ENCODE results near the gene MOB1B. TPM values are rescaled to one million over a fixed set of nuclear protein-coding genes. Genes with fewer than 3 reads are reported as not detected.
"Not testable (repeated sequence)": the region's sequence is repeated elsewhere in the genome, so short reads cannot be mapped to it uniquely, and the experiment has no call there.

The MOB1B gene
- total and polyA plus RNA-seq, 12 donors = 3.9 to 33.4 (median 19.4) TPM

DNA sequence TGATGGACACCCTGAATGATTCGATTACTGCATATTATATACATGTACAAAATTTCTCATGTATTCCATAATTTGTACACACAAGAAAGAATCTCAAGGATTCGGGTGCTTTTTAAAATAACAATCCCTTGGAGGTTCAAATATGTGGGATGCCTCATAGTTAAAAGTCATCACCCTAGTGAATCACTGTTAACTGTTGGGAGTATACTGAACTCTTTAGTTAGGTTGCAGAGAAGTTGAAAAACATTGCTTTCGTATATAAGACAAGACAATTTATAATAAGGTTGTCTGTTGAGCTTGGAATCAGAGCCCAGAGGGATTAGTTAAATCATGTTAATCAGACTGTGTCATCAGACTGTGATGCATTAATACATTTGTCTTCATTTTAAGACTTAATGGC, 106.9 kb downstream of the MOB1B start:
- intact Hi-C loops (cut with DNase I) = loop anchor here in 7 of 10 donors (5.0 to 10.0 kb wide), 2 partner anchors 354 to 357 kb away; no protein-coding TSS in a partner anchor
- ATAC-seq (no peak), DNase-seq (no peak)
- Histone ChIP-seq H3K4me1 (peaks cover 0 to 25% (median 0%) of the 10 kb centered on the region in 9 donors), H3K36me3 (peaks cover 0 to 13% (median 0%) of the 10 kb centered on the region in 9 donors), H3K4me3 (no peak overlapping the region), H3K9me3 (no peaks in the 10 kb centered on the region), H3K27ac (no peak overlapping the region), H3K27me3 (no peaks in the 10 kb centered on the region)
- 77 to 83% methylated on average over 3 of the region's 3 CpGs for WGBS, 2 donors
- TF ChIP-seq, protein P1, sequence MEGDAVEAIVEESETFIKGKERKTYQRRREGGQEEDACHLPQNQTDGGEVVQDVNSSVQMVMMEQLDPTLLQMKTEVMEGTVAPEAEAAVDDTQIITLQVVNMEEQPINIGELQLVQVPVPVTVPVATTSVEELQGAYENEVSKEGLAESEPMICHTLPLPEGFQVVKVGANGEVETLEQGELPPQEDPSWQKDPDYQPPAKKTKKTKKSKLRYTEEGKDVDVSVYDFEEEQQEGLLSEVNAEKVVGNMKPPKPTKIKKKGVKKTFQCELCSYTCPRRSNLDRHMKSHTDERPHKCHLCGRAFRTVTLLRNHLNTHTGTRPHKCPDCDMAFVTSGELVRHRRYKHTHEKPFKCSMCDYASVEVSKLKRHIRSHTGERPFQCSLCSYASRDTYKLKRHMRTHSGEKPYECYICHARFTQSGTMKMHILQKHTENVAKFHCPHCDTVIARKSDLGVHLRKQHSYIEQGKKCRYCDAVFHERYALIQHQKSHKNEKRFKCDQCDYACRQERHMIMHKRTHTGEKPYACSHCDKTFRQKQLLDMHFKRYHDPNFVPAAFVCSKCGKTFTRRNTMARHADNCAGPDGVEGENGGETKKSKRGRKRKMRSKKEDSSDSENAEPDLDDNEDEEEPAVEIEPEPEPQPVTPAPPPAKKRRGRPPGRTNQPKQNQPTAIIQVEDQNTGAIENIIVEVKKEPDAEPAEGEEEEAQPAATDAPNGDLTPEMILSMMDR (IDR thresholded peaks at IDR 0.05) = no peak

DNA sequence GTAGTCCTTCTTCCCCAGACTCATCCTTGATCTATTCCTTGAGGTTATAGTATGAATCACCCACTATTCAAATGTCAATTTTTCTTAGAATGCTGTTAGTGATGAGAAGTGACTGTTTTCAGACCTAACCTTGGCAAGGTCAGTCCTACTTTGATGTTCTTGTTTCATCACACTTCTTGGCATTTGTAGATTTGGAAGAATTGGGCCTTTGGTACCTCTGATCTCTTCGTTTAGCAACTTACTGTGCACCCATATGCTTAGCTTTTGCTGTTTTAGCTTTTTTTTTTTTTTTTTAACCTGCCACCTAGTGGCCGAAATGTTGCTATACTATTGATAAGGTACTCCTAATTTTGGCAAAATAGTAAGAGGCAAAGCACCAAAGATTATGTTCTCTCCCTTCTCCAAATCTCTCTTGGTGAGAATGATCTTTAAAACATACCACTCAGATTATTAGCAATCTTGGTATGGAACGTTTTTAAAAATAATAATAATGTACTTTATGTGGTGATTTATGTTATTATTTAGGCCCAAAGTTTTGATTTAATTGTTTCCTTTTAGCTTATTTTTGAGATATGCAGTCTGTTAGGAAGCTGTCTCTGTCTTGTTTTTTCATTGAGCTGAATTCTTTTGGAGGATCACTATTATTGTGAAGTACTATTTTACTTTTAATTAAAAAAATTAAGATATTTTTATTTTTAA, 107.9 kb downstream of the MOB1B start:
- DNase-seq (no peak), ATAC-seq (peak in 4 of 8 donors; percentile 46 to 57 (median 50))
- no peak overlapping the region for H3K27ac ChIP-seq
- peaks cover 0 to 23% (median 0%) of the 10 kb centered on the region in 9 donors for H3K4me1 ChIP-seq
- TF ChIP-seq, protein P1 (IDR thresholded peaks at IDR 0.05) = peak; percentile 47 to 78 (median 67)
- no peaks in the 10 kb centered on the region for H3K9me3 ChIP-seq
- WGBS, 2 donors = 7 to 11% methylated on average over 3 of the region's 3 CpGs
- H3K36me3 ChIP-seq = peaks cover 0 to 8% (median 0%) of the 10 kb centered on the region in 9 donors
- intact Hi-C loops (cut with DNase I) = loop anchor here in 8 of 10 donors (1.0 to 10.0 kb wide), 4 partner anchors 175 to 358 kb away; no protein-coding TSS in a partner anchor
- H3K27me3 ChIP-seq = no peaks in the 10 kb centered on the region
- H3K4me3 ChIP-seq = no peak overlapping the region

DNA sequence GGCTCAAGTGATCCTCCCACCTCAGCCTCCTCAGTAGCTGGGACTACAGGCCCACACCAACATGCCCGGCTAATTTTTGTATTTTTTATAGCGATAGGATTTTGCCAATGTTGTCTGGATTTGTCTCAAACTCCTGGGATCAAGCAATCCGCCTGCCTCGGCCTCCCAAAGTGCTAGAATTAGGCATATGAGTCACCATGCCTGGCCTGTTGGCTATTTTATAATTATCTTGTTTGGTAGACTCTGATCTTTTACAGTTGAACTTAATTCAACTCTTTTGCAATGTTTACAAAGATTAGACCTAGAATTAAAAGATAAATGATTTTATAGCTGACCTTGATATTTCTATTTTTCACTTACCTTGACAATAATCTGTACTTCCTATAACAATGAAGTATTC, 109.3 kb downstream of the MOB1B start:
- DNase-seq (no peak), ATAC-seq (no peak)
- Histone ChIP-seq H3K4me3 (no peak overlapping the region), H3K4me1 (peaks cover 0 to 12% (median 0%) of the 10 kb centered on the region in 9 donors), H3K9me3 (peaks cover 0 to 8% (median 0%) of the 10 kb centered on the region in 11 donors), H3K27ac (no peak overlapping the region), H3K27me3 (no peaks in the 10 kb centered on the region), H3K36me3 (peaks cover 0 to 8% (median 0%) of the 10 kb centered on the region in 9 donors)
- intact Hi-C loops (cut with DNase I) = loop anchor here in 1 of 10 donors (10.0 kb wide), 1 partner anchor 173 kb away; no protein-coding TSS in a partner anchor
- TF ChIP-seq, protein P1 (IDR thresholded peaks at IDR 0.05) = no peak
- 92 to 95% methylated on average over 4 of the region's 4 CpGs for WGBS, 2 donors

DNA sequence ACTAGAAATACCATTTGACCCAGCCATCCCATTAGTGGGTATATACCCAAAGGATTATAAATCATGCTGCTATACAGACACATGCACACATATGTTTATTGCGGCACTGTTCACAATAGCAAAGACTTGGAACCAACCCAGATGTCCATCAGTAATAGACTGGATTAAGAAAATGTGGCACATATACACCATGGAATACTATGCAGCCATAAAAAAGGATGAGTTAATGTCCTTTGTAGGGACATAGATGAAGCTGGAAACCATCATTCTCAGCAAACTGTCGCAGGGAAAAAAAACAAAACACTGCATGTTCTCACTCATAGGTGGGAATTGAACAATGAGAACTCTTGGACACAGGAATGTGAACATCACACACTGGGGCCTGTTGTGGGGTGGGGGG, 115.2 kb downstream of the MOB1B start:
- H3K36me3 ChIP-seq, DNase-seq, H3K27ac ChIP-seq, H3K4me3 ChIP-seq, ATAC-seq, H3K27me3 ChIP-seq, H3K4me1 ChIP-seq: not testable (repeated sequence)
- WGBS, 2 donors = 96 to 99% methylated on average over 2 of the region's 2 CpGs
- intact Hi-C loops (cut with DNase I) = loop anchor here in 1 of 10 donors (10.0 kb wide), 1 partner anchor 167 kb away; no protein-coding TSS in a partner anchor
- H3K9me3 ChIP-seq = peaks cover 0 to 19% (median 0%) of the 10 kb centered on the region in 11 donors

DNA sequence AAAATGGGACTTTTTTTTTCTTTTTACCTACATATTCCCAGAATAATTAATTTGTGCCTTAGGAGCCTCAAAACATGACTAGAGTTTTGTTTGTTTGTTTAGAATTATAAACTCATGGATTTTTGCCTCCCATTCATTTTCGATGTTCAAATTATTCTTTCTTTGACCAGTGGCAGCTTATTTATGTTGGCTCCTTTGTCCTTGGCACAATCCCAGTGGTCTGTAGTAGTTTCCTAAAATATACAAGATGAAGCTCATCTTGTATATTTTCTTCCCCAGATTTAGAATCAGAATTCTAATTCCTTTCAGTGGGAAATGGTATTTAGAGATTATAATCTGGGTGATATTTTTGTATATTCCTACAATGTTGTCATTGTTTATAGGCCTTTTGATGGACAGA, 118.4 kb downstream of the MOB1B start:
- peaks cover 0 to 16% (median 0%) of the 10 kb centered on the region in 11 donors for H3K9me3 ChIP-seq
- TF ChIP-seq, protein P1 (IDR thresholded peaks at IDR 0.05) = no peak
- DNase-seq (no peak), ATAC-seq (no peak)
- no peak overlapping the region for H3K4me3 ChIP-seq
- intact Hi-C loops (cut with DNase I) = no loop called here
- 25 to 28% methylated on average over 1 of the region's 1 CpG for WGBS, 2 donors
- no peak overlapping the region for H3K27ac ChIP-seq
- peaks cover 0 to 18% (median 0%) of the 10 kb centered on the region in 9 donors for H3K36me3 ChIP-seq
- peaks cover 0 to 12% (median 4%) of the 10 kb centered on the region in 9 donors for H3K4me1 ChIP-seq
- H3K27me3 ChIP-seq = no peaks in the 10 kb centered on the region

Data from heart right ventricle (tissue), 16 donors.